ENCODE data around the gene ANAPC5.

DNA sequence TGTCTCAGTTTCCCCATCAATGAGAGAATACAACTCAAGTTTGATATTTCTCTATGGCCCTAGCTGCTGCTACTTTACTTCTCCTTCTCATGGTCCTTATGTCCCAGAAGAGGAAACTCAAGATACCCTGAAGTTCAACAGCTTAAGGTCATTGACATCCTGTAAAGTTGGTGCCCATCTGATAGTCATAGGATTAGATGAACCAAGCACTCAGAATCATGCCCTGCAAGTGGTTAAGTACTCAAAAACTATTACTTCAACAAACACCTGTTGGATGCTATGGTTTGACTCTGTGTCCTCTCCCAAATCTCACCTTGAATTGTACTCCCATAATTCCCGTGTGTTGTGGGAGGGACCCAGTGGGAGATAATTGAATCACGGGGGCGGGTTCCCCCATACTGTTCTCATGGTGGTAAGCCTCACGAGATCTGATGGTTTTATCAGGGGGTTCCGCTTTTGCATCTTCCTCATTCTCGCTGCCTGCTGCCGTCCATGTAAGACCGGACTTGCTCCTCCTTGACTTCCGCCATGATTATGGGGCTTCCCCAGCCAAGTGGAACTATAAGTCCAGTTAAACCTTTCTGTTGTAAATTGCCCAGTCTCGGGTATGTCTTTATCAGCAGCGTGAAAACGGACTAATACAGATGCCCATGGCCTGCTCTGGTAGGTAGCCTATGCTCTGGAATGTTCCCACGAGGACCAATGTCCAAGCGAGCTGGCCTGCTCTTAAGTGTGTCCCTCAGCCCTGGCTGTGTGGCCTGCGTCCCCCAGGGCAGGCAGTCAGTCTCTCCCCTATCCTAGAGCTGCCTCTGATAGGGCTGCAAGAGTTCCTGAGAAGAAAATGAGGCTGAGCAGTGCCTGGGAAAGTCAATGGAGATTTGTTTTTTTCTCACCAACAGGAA, 73.8 kb downstream of the ANAPC5 start:
- TF ChIP-seq EZH2 (IDR thresholded peaks at IDR 0.05) (no peak), POLR2AphosphoS5 (IDR thresholded peaks at IDR 0.05; ENCODE audit: borderline replicate concordance, low read depth, low read length) (no peak), FOXP2 (optimal IDR thresholded peaks at IDR 0.05; ENCODE audit: control extremely low read depth, extremely low read length, insufficient read depth) (no peak)
